Mesendoderm (in vitro differentiated cells): ENCODE results near the gene KCNJ10.
A peak's percentile ranks its signal among the peaks of the same experiment; 100 is the strongest.

Source experiments
- DNase-seq: peaks from one replicate; pipeline ENCODE4 v3.0.0; 2013
- H2AK5ac ChIP-seq: 2 replicates; pipeline ENCODE4 v1.6.1; 2013; ENCODE audit warnings: low read length, inconsistent platforms
- H2BK120ac ChIP-seq: 2 replicates; pipeline ENCODE4 v1.6.1; 2013; ENCODE audit warnings: low read depth, mild to moderate bottlenecking, low read length, moderate library complexity, mixed read lengths
- H2BK15ac ChIP-seq: replicated peaks from 2 replicates; pipeline ENCODE4 v1.6.1; 2013; ENCODE audit warnings: low read depth, mild to moderate bottlenecking, moderate library complexity
- H2BK5ac ChIP-seq: 2 replicates; pipeline ENCODE4 v1.6.1; 2013; ENCODE audit warnings: low read length, inconsistent platforms
- H3K18ac ChIP-seq: 2 replicates; pipeline ENCODE4 v1.6.1; 2013; ENCODE audit warnings: mild to moderate bottlenecking, low read length, mixed read lengths
- H3K23ac ChIP-seq: one replicate; pipeline ENCODE4 v1.6.1; 2013; ENCODE audit warnings: low read length
- H3K27ac ChIP-seq: 2 replicates; pipeline ENCODE4 v1.5.1; 2013; ENCODE audit warnings: low read depth, mild to moderate bottlenecking, inconsistent platforms, low read length, moderate library complexity
- H3K27me3 ChIP-seq: 2 replicates; pipeline ENCODE4 v1.6.1; 2013; ENCODE audit warnings: low read length, control low read depth, mild to moderate bottlenecking, inconsistent platforms; ENCODE audit not compliant: insufficient read depth, poor library complexity
- H3K36me3 ChIP-seq: 2 replicates; pipeline ENCODE4 v1.6.1; 2013; ENCODE audit warnings: low read length, inconsistent platforms; ENCODE audit not compliant: control insufficient read depth, insufficient read depth
- H3K4ac ChIP-seq: one replicate; pipeline ENCODE4 v1.6.1; 2013; ENCODE audit warnings: low read depth, mild to moderate bottlenecking, low read length, moderate library complexity
- H3K4me1 ChIP-seq: 2 replicates; pipeline ENCODE4 v1.6.1; 2013; ENCODE audit warnings: low read depth, low read length, inconsistent platforms; ENCODE audit not compliant: control insufficient read depth
- H3K4me2 ChIP-seq: 2 replicates; pipeline ENCODE4 v1.6.1; 2013; ENCODE audit warnings: low read length
- H3K4me3 ChIP-seq: 2 replicates; pipeline ENCODE4 v1.5.1; 2013; ENCODE audit warnings: mild to moderate bottlenecking, low read length
- H3K56ac ChIP-seq: one replicate; pipeline ENCODE4 v1.6.1; 2013; ENCODE audit warnings: low read length
- H3K79me1 ChIP-seq: 2 replicates; pipeline ENCODE4 v1.6.1; 2013; ENCODE audit warnings: low read length, inconsistent platforms
- H3K79me2 ChIP-seq: 2 replicates; pipeline ENCODE4 v1.6.1; 2013; ENCODE audit warnings: mild to moderate bottlenecking, low read length; ENCODE audit not compliant: control insufficient read depth, insufficient read depth
- H3K9ac ChIP-seq: 2 replicates; pipeline ENCODE4 v1.6.1; 2013; ENCODE audit warnings: low read length, inconsistent platforms
- H4K5ac ChIP-seq: one replicate; pipeline ENCODE4 v1.6.1; 2013; ENCODE audit warnings: low read length
- H4K8ac ChIP-seq: one replicate; pipeline ENCODE4 v1.6.1; 2013; ENCODE audit warnings: low read depth, mild to moderate bottlenecking, control low read depth, low read length, moderate library complexity
- WGBS: extraction: QIAGEN DNeasy Blood & Tissue Kit; methylation state at CpG from one replicate; pipeline ENCODE4 v1.1.7; 2013; ENCODE audit warnings: low lambda C conversion rate, missing lambda C conversion rate; ENCODE audit not compliant: insufficient coverage; ENCODE audit errors: extremely low coverage; 5-methylcytosine and 5-hydroxymethylcytosine counted together

The KCNJ10 gene

DNA sequence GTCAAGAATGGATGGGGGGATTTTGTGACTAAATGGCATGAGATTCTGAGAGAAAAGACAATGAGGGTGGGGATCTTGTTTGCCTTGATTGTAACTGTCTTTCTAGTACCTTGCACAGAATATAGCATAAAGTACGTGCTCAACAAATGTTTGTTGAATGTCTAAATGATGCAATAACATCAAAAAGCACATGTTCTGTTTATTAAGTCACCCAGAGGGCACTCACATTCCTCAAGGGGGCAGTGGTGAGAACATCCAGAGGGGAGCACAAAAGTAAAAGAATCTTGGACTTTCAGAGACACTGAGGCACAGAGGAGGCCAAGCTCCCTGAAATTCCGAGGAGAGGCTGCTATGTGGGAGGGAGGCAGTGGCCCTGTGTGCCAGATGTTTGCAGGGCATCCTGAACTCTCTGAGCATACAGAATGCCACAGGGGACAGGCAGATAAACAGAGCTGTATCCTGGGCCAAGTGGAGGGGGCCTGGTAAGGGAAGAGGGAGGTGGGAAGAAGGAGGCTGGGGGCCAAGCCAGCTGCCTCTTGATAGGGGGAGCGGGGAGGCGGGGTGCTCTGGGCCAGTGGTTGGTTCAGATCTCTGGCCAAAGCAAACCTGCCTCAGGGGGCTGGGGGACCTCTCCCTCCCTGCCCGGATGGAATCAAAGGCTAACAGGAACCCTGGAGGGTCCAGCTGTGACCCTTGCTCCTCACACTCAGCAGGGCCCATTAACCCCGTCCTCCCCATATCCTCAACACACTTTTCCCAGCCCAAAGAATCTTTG lies 39.1 kb upstream of the KCNJ10 start:
- WGBS, result no CpG with 5 or more reads among the region's 6 CpGs

DNA sequence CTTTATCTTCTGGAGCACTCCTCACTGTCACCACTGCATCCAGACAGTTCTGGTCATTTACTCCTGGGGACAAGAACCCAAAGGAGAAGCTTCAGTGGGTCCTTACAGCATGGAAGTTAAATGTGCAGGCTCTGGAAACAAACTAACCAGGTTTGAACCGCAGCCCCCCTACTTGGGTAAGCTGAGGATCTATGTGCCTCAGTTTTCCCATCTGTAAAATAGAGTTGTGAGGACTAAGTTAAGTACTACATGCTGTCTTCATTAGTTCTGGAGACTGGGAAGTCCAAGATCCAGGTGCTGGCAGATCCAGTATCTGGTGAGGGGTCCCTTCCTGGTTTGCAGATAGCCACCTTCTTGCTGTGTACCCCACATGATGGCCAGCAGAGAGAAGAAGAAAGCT lies 37.6 kb upstream of the KCNJ10 start:
- no peak overlapping the region for H3K4me3 ChIP-seq

More for the DNA sequence above, 39.1 kb upstream of the KCNJ10 start:
- peak; percentile 88 for DNase-seq
- Histone ChIP-seq H3K27me3 (no peaks in the 10 kb centered on the region), H2AK5ac (peak overlapping the region; percentile 53), H3K56ac (peak overlapping the region; percentile 63), H4K8ac (no peak overlapping the region), H4K5ac (peak overlapping the region; percentile 92), H2BK5ac (no peak overlapping the region), H3K79me2 (no peaks in the 10 kb centered on the region), H3K18ac (no peak overlapping the region), H3K27ac (no peak overlapping the region), H3K79me1 (no peaks in the 10 kb centered on the region), H3K4me2 (no peak overlapping the region), H3K4me1 (peaks cover 5% of the 10 kb centered on the region), H3K36me3 (no peaks in the 10 kb centered on the region), H2BK15ac (no peak overlapping the region), H3K4me3 (no peak overlapping the region), H3K9ac (no peak overlapping the region), H3K23ac (no peak overlapping the region), H3K4ac (no peak overlapping the region), H2BK120ac (no peak overlapping the region)

DNA sequence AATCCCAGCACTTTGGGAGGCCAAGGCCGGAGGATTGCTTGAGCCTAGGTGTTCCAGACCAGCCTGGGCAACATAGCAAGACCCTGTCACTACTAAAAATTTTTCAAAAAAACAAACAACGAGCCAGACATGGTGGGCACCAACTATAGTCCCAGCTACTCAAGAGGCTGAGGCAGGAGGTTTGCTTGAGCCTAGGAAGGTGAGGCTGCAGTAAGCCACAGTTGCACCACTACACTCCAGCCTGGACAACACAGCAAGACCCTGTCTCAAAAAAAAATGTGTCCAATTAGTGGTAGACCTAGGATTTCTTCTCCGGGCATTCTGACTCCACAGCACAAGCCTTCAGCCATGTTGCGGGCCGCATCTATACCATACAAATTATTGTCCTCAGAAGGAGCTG lies 35.2 kb upstream of the KCNJ10 start:
- no peak overlapping the region for H2AK5ac ChIP-seq
- H4K8ac ChIP-seq, result no peak overlapping the region
- H3K4me1 ChIP-seq, result peaks cover 2% of the 10 kb centered on the region
- H3K36me3 ChIP-seq, result no peaks in the 10 kb centered on the region
- no peaks in the 10 kb centered on the region for H3K27me3 ChIP-seq
- no peak overlapping the region for H4K5ac ChIP-seq
- no peak overlapping the region for H2BK5ac ChIP-seq
- H3K4me3 ChIP-seq, result no peak overlapping the region
- H3K79me2 ChIP-seq, result no peaks in the 10 kb centered on the region
- no peak overlapping the region for H3K4me2 ChIP-seq
- H3K23ac ChIP-seq, result no peak overlapping the region
- H3K56ac ChIP-seq, result no peak overlapping the region
- H3K4ac ChIP-seq, result no peak overlapping the region
- WGBS, result no CpG with 5 or more reads among the region's 5 CpGs
- no peak overlapping the region for H2BK120ac ChIP-seq
- H3K79me1 ChIP-seq, result no peaks in the 10 kb centered on the region
- no peak overlapping the region for H3K27ac ChIP-seq
- no peak overlapping the region for H3K18ac ChIP-seq
- H2BK15ac ChIP-seq, result no peak overlapping the region
- H3K9ac ChIP-seq, result no peak overlapping the region
- DNase-seq, result no peak

More for the DNA sequence above, 37.6 kb upstream of the KCNJ10 start:
- Histone ChIP-seq H3K4ac (no peak overlapping the region), H2BK5ac (no peak overlapping the region), H3K36me3 (no peaks in the 10 kb centered on the region), H3K4me1 (no peaks in the 10 kb centered on the region), H3K79me1 (no peaks in the 10 kb centered on the region), H2BK120ac (no peak overlapping the region), H3K18ac (no peak overlapping the region), H3K4me2 (no peak overlapping the region), H2AK5ac (no peak overlapping the region), H4K8ac (no peak overlapping the region), H3K23ac (no peak overlapping the region), H3K27ac (no peak overlapping the region), H3K79me2 (no peaks in the 10 kb centered on the region), H3K9ac (no peak overlapping the region), H4K5ac (no peak overlapping the region), H2BK15ac (no peak overlapping the region), H3K27me3 (no peaks in the 10 kb centered on the region), H3K56ac (no peak overlapping the region)
- DNase-seq, result no peak
- no CpG with 5 or more reads among the region's 1 CpG for WGBS

DNA sequence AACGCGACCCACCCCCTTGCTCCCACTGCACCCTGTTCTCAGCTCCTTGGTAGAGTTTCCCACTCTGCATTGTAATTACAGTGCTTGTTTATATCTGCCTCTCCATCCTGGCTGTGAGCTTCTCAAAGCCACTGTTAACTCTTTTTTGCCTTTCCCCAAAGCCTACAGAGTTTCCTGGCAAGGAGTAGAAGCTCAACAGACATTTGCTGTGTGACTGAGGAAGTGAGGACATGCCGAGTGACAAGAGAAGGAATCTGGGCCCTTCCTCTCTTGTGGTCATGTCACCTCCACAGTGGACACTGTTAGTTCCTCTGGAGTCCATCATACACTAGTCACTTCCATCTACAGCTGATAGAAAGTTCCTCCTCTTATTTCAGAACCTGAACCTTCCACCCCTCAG lies 34.5 kb upstream of the KCNJ10 start:
- Histone ChIP-seq H2AK5ac (no peak overlapping the region), H3K36me3 (no peaks in the 10 kb centered on the region), H3K27me3 (no peaks in the 10 kb centered on the region), H4K8ac (no peak overlapping the region), H3K56ac (no peak overlapping the region), H3K18ac (no peak overlapping the region), H3K9ac (no peak overlapping the region), H3K79me1 (no peaks in the 10 kb centered on the region), H4K5ac (no peak overlapping the region), H2BK5ac (no peak overlapping the region), H3K4me3 (no peak overlapping the region), H3K4me2 (no peak overlapping the region), H3K23ac (no peak overlapping the region), H3K79me2 (no peaks in the 10 kb centered on the region), H2BK15ac (no peak overlapping the region), H2BK120ac (no peak overlapping the region), H3K27ac (no peak overlapping the region), H3K4ac (no peak overlapping the region), H3K4me1 (peaks cover 2% of the 10 kb centered on the region)
- no peak for DNase-seq
- no CpG with 5 or more reads among the region's 3 CpGs for WGBS

DNA sequence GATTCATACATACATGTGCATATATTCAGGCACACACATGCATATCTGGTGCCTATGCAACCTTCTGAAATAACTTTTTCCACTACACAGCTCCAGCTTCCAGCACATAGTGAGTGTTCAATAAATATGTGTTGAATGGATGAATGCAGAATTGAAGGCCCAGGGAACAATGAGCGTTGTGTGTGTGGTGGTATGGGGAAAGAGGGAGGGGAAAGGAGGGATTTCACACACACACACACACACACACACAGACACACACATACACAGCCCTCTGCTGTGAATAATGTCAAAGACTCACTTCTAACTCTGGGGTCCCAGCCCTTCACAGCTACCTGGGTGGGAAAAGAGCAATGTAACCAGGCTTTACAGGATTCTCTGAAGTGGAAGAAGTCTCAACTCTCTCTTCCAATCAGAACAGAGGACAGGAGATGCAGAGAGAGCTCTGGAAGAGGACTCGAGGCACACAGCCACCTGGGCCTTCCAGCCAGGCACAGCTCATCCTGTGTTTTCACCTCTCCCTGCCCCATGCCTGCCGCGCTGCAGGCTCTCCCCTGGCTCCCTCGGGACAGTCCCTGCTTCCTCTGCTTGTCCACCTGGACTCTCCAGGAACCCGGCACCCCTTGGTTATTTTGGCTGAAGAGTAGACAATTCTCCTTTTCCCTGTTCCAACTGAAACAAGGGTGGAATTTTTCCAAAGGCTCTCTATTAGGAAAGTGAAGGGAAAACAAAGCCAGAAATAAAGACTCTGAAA lies 33.9 kb upstream of the KCNJ10 start:
- Histone ChIP-seq H3K4me2 (no peak overlapping the region), H3K79me2 (no peaks in the 10 kb centered on the region), H4K5ac (no peak overlapping the region), H3K56ac (no peak overlapping the region), H3K79me1 (no peaks in the 10 kb centered on the region), H2BK15ac (no peak overlapping the region), H4K8ac (no peak overlapping the region), H3K18ac (no peak overlapping the region), H2BK120ac (no peak overlapping the region), H3K9ac (no peak overlapping the region), H3K4me1 (peaks cover 2% of the 10 kb centered on the region), H3K27ac (no peak overlapping the region), H2AK5ac (no peak overlapping the region), H3K27me3 (no peaks in the 10 kb centered on the region), H3K23ac (no peak overlapping the region), H3K4ac (no peak overlapping the region), H2BK5ac (no peak overlapping the region), H3K36me3 (no peaks in the 10 kb centered on the region), H3K4me3 (no peak overlapping the region)
- WGBS, result no CpG with 5 or more reads among the region's 6 CpGs
- DNase-seq, result no peak
